Measurements from ENCODE around the gene ALDH18A1. TPM values are rescaled to one million over a fixed set of nuclear protein-coding genes. Genes with fewer than 3 reads are reported as not detected.

The ALDH18A1 gene
- total RNA-seq, 1 experiment from 2014 or later, result 87.6 TPM

GRCh38 chr10:95698415-95698814 is 41.9 kb upstream of the ALDH18A1 start:
- ChIA-PET POLR2A (no interaction called here), CTCF (no interaction called here), RAD21 (ENCODE audit: low non-redundant PET in 1 of 2, low total read pairs in 2 of 2, uncharacterized antibody in 2 of 2, unreplicated experiment in 2 of 2) (no interaction called here)
- no peak overlapping the region for H3K4me2 ChIP-seq (ENCODE audit: low read length)
- H3K4me3 ChIP-seq (replicated peaks in 1 of 2; ENCODE audit: low read depth in 1 of 2, low read length in 2 of 2), result no peak overlapping the region
- no peak overlapping the region for H2AFZ ChIP-seq (ENCODE audit: low read depth, low read length, poor library complexity, severe bottlenecking)
- H3K9me2 ChIP-seq (ENCODE audit: insufficient read depth), result no peaks in the 10 kb centered on the region
- DNase-seq (ENCODE audit: low read depth, low spot score), result no peak
- H3K4me1 ChIP-seq (ENCODE audit: control insufficient read depth in 1 of 2, insufficient read depth in 2 of 2, low read length in 2 of 2), result peaks cover 0 to 5% of the 10 kb centered on the region in 2 experiments; a peak in 1 of 4 replicates
- intact Hi-C loops (cut with micrococcal nuclease), result no loop called here
- H3K36me3 ChIP-seq (ENCODE audit: control insufficient read depth in 1 of 2, insufficient read depth in 2 of 2, low read length in 2 of 2), result no peaks in the 10 kb centered on the region
- H3K79me2 ChIP-seq (ENCODE audit: insufficient read depth, low read length), result peaks cover 3% of the 10 kb centered on the region
- no peaks in the 10 kb centered on the region for H3K27me3 ChIP-seq (ENCODE audit: insufficient read depth, low read length)
- no TSS peak for BruUV-seq (replicated peaks)
- TF ChIP-seq FOSL1 (IDR thresholded peaks at IDR 0.05; ENCODE audit: low read depth), result no peak
- no peak for TF ChIP-seq SP1 (IDR thresholded peaks at IDR 0.05; ENCODE audit: low read depth)
- TF ChIP-seq CBX3 (IDR thresholded peaks at IDR 0.05; ENCODE audit: low read depth), result no peak
- TF ChIP-seq, protein P1, sequence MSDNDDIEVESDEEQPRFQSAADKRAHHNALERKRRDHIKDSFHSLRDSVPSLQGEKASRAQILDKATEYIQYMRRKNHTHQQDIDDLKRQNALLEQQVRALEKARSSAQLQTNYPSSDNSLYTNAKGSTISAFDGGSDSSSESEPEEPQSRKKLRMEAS (IDR thresholded peaks at IDR 0.05), result no peak
- no peak for TF ChIP-seq POLR2A (IDR thresholded peaks at IDR 0.05; ENCODE audit: borderline replicate concordance, extremely low read depth, insufficient read depth, insufficient read length)
- TF ChIP-seq ZNF274 (IDR thresholded peaks at IDR 0.05; ENCODE audit: low read depth, low read length), result no peak
- TF ChIP-seq RAD21 (IDR thresholded peaks at IDR 0.05; ENCODE audit: low read depth), result no peak
- no peak for TF ChIP-seq ZFX (IDR thresholded peaks at IDR 0.05)
- TF ChIP-seq SRF (IDR thresholded peaks at IDR 0.05; ENCODE audit: low read depth), result no peak
- no peak for TF ChIP-seq CEBPB (IDR thresholded peaks at IDR 0.05; ENCODE audit: low read depth)
- no peak for TF ChIP-seq YY1 (IDR thresholded peaks at IDR 0.05; ENCODE audit: extremely low read depth, insufficient replicate concordance, low read depth, low read length)
- no peak for TF ChIP-seq EZH2phosphoT487 (IDR thresholded peaks at IDR 0.05; ENCODE audit: borderline replicate concordance)
- TF ChIP-seq TCF7L2 (IDR thresholded peaks at IDR 0.05; ENCODE audit: borderline replicate concordance, extremely low read depth, insufficient read depth, insufficient read length), result no peak
- no peak for TF ChIP-seq REST (IDR thresholded peaks at IDR 0.05; ENCODE audit: low read depth)
- TF ChIP-seq JUND (IDR thresholded peaks at IDR 0.05), result no peak
- TF ChIP-seq POLR2AphosphoS5 (IDR thresholded peaks at IDR 0.05; ENCODE audit: low read depth, low read length), result no peak
- TF ChIP-seq SIN3A (IDR thresholded peaks at IDR 0.05; ENCODE audit: low read depth), result no peak
- TF ChIP-seq ELF1 (IDR thresholded peaks at IDR 0.05; ENCODE audit: borderline replicate concordance, low read depth), result no peak
- TF ChIP-seq, protein P2, sequence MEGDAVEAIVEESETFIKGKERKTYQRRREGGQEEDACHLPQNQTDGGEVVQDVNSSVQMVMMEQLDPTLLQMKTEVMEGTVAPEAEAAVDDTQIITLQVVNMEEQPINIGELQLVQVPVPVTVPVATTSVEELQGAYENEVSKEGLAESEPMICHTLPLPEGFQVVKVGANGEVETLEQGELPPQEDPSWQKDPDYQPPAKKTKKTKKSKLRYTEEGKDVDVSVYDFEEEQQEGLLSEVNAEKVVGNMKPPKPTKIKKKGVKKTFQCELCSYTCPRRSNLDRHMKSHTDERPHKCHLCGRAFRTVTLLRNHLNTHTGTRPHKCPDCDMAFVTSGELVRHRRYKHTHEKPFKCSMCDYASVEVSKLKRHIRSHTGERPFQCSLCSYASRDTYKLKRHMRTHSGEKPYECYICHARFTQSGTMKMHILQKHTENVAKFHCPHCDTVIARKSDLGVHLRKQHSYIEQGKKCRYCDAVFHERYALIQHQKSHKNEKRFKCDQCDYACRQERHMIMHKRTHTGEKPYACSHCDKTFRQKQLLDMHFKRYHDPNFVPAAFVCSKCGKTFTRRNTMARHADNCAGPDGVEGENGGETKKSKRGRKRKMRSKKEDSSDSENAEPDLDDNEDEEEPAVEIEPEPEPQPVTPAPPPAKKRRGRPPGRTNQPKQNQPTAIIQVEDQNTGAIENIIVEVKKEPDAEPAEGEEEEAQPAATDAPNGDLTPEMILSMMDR (IDR thresholded peaks at IDR 0.05 in 2 of 3, conservative IDR thresholded peaks at IDR 0.05 in 1 of 3; ENCODE audit: borderline replicate concordance in 1 of 3, insufficient read depth in 1 of 3, low read depth in 2 of 3, low read length in 2 of 3), result no peak
- H3K27ac ChIP-seq (ENCODE audit: low read depth, low read length), result no peak overlapping the region
- H3K9ac ChIP-seq (ENCODE audit: low read length), result no peak overlapping the region
- no peak for ATAC-seq
- no peaks in the 10 kb centered on the region for H4K20me1 ChIP-seq (ENCODE audit: insufficient read depth)
- no peaks in the 10 kb centered on the region for H3K9me3 ChIP-seq (ENCODE audit: control insufficient read depth in 1 of 2, insufficient read depth in 1 of 2, low read depth in 1 of 2, low read length in 2 of 2)
